Measurements from ENCODE around the gene ZNF429.

ZNF429 gene

DNA sequence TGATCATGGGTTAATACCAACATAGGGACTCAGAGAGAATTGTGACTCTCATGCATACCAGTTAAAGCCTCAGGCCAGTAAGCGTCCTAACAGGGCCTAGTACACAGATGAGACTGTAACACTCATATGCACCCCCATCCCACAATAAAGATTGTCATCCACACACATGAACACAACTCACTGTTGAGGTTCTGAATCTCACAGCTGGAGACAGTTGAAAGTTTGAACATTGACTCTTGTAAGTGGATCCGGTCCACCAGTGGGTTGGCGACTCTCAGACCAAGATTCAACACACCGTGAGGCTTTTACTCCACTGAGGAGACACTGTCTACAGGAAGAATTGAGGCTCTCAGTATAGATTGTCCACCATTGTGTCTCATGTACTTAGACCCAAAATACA is 88.1 kb downstream of the ZNF429 start:
- no peak for DNase-seq

DNA sequence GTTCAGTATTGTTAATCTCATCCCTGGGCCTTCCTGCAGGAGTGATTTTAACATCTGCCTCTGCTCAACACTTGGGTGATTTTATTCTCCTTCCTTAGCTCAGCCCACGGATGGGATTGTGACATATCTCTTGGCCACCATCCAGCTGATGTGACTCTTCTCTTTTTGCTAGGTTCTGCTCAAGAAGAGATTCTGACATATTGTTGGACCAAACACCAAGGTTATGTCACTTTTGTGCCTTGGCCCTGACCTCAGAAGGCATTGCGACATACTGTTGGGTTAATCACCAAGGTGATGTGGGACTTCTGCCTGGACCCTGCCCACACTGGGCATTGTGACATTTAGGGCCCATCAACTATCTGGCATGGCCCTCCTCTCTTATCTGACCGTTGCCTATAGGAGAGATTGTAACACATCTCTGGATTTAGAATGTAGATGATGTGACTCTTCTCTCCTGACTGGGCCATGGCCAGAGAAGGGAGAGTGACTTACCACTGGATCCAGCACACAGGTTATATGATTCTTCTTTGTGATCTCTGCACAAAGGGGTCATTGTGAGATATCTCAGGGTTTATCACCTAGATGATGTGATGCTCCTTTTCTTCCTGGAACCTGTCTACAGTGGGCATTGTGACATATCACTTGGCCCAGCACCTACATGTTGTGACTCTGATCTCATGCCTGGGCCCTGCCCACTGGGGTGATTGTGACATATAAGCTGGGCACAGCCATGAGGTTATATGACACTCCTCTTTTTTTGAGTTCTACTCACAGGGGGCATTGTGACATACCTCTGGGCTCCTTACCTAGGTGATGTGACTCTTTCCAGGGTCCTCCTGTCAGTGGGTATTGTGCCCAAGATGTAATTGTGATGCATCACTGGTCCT is 88.8 kb downstream of the ZNF429 start:
- DNase-seq, result peak; percentile 94

DNA sequence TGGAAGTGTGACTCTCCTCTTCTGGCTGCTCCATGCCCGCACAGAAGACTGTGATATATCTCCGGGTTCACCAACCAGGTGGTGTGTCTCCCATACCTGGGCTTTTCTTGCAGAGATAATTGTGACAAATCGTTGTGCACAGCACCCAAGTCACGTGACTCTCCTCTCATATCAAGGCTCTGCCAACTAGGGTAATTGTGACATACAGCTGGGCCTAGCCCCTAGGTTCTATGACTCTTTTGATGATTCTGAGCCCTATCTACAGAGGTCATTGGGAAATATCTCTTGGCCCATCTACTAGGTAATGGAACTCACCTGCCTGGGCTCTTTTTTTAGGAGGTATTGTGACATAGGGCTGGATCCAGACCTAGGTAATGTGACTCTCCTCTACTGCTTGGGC is 89.8 kb downstream of the ZNF429 start:
- DNase-seq, result no peak

DNA sequence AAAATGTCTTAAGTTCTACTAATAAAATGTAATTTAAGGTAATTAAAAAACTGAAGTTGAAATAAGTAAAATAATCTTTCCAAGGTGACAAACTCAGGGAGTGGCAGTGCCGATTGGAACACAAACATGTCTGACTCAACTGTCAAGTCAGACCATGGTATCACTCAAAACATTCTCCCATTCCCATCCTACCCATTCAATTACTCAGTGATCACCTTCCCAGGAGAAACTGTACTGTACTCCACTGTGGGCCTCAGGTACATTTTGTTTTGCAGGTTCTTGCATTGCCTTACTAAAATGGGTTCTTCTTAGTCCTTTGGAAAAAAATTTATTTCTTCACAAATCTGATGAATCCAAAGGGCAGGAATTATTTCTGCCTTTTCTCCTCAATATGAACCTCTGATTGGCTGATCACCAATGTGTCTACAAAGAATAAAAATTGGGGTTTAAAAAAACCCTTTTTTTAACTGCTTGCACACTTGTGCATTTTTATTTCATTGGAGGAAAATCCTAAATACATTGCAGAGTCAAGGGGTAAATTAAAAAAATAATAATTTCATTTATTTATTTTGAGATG is 96.8 kb downstream of the ZNF429 start:
- DNase-seq, result no peak

DNA sequence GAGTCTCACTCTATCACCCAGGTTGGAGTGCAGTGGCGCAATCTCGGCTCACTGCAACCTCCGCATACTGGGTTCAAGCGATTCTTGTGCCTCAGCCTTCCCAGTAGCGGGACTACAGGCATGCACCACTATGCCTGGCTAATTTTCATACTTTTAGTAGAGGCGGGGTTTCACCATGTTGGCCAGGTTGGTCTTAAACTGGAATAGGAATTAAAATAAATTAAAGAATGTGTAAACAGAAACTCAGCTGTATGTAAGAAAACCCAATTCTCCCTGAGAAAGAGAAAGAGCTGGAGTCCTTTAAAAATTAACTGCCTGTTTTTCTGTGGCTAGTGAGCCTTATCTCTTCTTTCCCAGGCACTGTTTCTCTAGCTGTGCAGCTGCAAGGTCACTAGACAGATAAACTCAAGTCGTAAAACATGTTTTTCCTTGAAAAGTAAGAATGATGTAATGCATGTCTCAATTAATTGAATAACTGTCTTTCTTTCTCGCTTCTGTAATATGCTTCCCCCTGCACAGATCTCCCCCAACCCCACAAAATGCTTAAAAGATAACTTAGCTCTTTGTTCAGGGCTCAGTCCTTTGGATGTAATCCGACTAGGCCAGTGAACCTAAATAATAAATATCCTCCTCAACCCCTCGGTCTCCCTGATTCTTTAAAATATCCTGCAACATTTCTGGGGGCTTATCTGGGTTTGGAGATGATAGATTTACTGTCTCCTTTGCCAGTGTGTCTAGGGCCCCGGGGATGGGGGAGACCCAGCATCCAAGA is 97.4 kb downstream of the ZNF429 start:
- peak; percentile 92 for DNase-seq

DNA sequence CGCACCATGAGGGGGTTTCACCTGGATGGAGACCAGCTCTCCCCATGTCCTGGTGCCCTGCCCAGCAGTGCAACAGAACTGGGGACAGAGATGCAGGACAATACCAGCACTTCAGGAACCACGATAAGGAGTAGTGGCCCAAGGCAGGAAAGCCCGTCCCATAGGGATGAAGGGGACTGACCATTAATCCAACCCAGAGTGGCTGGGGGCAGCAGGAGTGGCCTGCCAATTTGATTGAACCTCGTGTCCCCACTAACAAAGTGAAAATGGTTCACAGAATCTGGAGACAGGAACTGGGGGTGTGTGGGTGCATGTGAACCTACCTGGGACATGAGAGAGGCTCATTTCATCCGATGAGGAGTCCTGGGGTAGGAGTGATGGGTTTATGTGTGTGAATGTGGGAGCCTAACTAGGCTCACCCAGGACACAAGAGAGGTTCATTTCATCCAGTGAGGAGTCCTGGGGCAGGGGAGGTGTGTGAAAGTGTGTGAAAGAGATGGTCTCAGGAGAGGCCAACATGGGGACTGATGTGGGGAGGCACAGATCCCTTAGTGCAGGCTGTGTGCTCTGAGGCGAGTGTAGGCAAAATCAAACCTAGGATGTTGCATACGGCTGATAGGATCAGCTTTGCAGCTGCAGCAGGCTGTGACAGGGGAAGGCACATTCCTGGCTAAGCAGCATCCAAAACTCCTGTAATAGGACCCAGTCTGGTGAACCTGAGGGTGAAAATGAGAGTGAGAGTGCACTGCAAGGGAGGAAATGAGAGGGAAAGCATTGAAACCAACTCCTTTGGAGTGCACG is 98.2 kb downstream of the ZNF429 start:
- peak; percentile 60 for DNase-seq

DNA sequence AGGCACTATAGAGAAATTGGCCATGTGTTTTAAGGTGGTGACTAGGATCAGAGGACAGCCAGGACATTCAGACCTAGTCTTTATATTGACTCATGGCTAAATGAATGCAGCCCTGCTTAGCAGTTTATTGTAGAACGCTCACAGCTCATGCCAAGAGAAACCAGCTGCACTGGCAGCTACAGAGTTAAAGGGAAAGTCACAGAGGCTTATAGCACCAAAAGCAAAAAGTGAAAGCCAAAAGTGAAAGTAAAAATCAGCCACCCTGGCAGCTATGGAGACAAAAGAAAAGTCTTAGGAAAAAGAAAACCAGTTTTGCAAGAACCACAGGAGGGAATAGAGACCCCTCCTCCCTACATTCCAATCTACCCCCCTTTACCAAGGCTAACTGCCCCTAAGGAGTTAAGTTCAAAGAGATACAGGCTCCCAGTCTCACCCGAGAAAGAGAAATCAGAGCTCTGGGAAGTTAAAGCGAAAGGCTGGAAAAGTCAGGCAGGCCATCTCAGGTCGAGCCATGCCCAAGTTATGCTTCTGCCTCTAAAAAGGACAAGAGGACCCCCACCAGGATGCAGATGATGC is 99.0 kb downstream of the ZNF429 start:
- DNase-seq, result peak; percentile 73

All from hematopoietic multipotent progenitor cell treated with erythropoietin and hydrocortisone succinate and interleukin-3 and kit ligand, for 4 days (in vitro differentiated cells).